ENCODE results near the gene TXN. TPM values are rescaled to one million over a fixed set of nuclear protein-coding genes. Genes with fewer than 3 reads are reported as not detected.

Gene TXN
- total and polyA plus RNA-seq, 8 donors = 148 to 308 (median 151) TPM

DNA sequence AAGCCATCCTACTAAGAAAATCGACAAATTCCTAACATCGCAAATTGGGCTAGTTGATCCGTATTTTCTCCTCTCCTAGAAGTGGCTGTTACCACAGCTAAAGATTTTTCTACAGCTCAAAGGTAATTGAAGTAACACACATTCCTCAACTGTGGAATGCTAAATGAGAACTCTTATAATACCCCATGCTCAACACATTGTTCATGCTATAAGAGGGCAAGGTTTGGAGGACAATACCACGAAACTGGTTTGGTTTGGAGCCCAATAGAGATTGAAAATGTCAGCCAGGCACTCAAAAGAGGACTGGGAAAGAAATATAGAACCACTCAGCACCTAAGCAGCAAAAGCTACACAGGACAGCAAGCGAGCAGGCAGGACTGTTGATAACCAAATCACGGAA is 10.1 kb downstream of the TXN start:
- TF ChIP-seq, protein P1, sequence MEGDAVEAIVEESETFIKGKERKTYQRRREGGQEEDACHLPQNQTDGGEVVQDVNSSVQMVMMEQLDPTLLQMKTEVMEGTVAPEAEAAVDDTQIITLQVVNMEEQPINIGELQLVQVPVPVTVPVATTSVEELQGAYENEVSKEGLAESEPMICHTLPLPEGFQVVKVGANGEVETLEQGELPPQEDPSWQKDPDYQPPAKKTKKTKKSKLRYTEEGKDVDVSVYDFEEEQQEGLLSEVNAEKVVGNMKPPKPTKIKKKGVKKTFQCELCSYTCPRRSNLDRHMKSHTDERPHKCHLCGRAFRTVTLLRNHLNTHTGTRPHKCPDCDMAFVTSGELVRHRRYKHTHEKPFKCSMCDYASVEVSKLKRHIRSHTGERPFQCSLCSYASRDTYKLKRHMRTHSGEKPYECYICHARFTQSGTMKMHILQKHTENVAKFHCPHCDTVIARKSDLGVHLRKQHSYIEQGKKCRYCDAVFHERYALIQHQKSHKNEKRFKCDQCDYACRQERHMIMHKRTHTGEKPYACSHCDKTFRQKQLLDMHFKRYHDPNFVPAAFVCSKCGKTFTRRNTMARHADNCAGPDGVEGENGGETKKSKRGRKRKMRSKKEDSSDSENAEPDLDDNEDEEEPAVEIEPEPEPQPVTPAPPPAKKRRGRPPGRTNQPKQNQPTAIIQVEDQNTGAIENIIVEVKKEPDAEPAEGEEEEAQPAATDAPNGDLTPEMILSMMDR (IDR thresholded peaks at IDR 0.05) = no peak
- no peaks in the 10 kb centered on the region for H3K27me3 ChIP-seq
- ATAC-seq (peak; percentile 55), DNase-seq (no peak)
- no peak overlapping the region for H3K4me3 ChIP-seq
- H3K4me1 ChIP-seq = peaks cover 0 to 9% of the 10 kb centered on the region in 2 donors
- no peaks in the 10 kb centered on the region for H3K9me3 ChIP-seq
- peaks cover 0 to 95% of the 10 kb centered on the region in 2 donors for H3K36me3 ChIP-seq
- peak overlapping the region in 1 of 2 donors; percentile 15 for H3K27ac ChIP-seq
- intact Hi-C loops (cut with DNase I) = no loop called here

GRCh38 chr9:110244616-110245015 is 11.7 kb downstream of the TXN start:
- H3K4me3 ChIP-seq = no peak overlapping the region
- ATAC-seq = no peak
- intact Hi-C loops (cut with DNase I) = no loop called here
- DNase-seq = no peak
- H3K4me1 ChIP-seq = peaks cover 0 to 6% of the 10 kb centered on the region in 2 donors
- H3K27ac ChIP-seq = no peak overlapping the region
- no peaks in the 10 kb centered on the region for H3K27me3 ChIP-seq
- H3K9me3 ChIP-seq = no peaks in the 10 kb centered on the region
- H3K36me3 ChIP-seq = peaks cover 0 to 81% of the 10 kb centered on the region in 2 donors
- TF ChIP-seq, protein P1 (IDR thresholded peaks at IDR 0.05) = no peak

- Histone ChIP-seq H3K4me3 (no peak overlapping the region), H3K36me3 (peaks cover 0 to 54% of the 10 kb centered on the region in 2 donors), H3K27ac (no peak overlapping the region), H3K9me3 (no peaks in the 10 kb centered on the region), H3K27me3 (no peaks in the 10 kb centered on the region), H3K4me1 (no peaks in the 10 kb centered on the region)
- TF ChIP-seq, protein P1 (IDR thresholded peaks at IDR 0.05) = no peak
- DNase-seq (no peak), ATAC-seq (no peak)
- intact Hi-C loops (cut with DNase I) = no loop called here
Observed at GRCh38 chr9:110241858-110242321, 14.4 kb downstream of the TXN start.

GRCh38 chr9:110241260-110241857 is 14.9 kb downstream of the TXN start:
- Histone ChIP-seq H3K4me1 (no peaks in the 10 kb centered on the region), H3K36me3 (peaks cover 0 to 48% of the 10 kb centered on the region in 2 donors), H3K9me3 (no peaks in the 10 kb centered on the region), H3K27ac (no peak overlapping the region), H3K27me3 (no peaks in the 10 kb centered on the region), H3K4me3 (no peak overlapping the region)
- ATAC-seq (no peak), DNase-seq (no peak)
- TF ChIP-seq, protein P1 (IDR thresholded peaks at IDR 0.05) = no peak
- intact Hi-C loops (cut with DNase I) = no loop called here

- TF ChIP-seq, protein P1 (IDR thresholded peaks at IDR 0.05) = no peak
- no peak overlapping the region for H3K27ac ChIP-seq
- no peak overlapping the region for H3K4me3 ChIP-seq
- no peaks in the 10 kb centered on the region for H3K9me3 ChIP-seq
- intact Hi-C loops (cut with DNase I) = no loop called here
- no peaks in the 10 kb centered on the region for H3K4me1 ChIP-seq
- DNase-seq = no peak
- peaks cover 0 to 39% of the 10 kb centered on the region in 2 donors for H3K36me3 ChIP-seq
- no peaks in the 10 kb centered on the region for H3K27me3 ChIP-seq
- no peak for ATAC-seq
Observed at GRCh38 chr9:110240198-110240597, 16.1 kb downstream of the TXN start.

All from left lung (tissue), 10 donors.